RPMI7951 (cell line): ENCODE measurements around the gene TUFM. TPM values are rescaled to one million over a fixed set of nuclear protein-coding genes. Genes with fewer than 3 reads are reported as not detected.
A peak's percentile ranks its signal among the peaks of the same experiment; 100 is the strongest.
"Not testable (repeated sequence)": the region's sequence is repeated elsewhere in the genome, so short reads cannot be mapped to it uniquely, and the experiment has no call there.

Experiments
- DNase-seq: peaks from one replicate; pipeline ENCODE4 v3.0.0-alpha.2; 2012; ENCODE audit warnings: low read depth
- total RNA-seq: library from RNA; depleted of rRNA; stranded (reverse); fragments of >200 nt; shearing (Covaris generic); gene quantifications from 2 replicates; pipeline ENCODE4 v1.2.3, GENCODE V29; 2014; rRNA removed

The TUFM gene
- 99.1 and 109 TPM in 2 replicates for total RNA-seq

DNA sequence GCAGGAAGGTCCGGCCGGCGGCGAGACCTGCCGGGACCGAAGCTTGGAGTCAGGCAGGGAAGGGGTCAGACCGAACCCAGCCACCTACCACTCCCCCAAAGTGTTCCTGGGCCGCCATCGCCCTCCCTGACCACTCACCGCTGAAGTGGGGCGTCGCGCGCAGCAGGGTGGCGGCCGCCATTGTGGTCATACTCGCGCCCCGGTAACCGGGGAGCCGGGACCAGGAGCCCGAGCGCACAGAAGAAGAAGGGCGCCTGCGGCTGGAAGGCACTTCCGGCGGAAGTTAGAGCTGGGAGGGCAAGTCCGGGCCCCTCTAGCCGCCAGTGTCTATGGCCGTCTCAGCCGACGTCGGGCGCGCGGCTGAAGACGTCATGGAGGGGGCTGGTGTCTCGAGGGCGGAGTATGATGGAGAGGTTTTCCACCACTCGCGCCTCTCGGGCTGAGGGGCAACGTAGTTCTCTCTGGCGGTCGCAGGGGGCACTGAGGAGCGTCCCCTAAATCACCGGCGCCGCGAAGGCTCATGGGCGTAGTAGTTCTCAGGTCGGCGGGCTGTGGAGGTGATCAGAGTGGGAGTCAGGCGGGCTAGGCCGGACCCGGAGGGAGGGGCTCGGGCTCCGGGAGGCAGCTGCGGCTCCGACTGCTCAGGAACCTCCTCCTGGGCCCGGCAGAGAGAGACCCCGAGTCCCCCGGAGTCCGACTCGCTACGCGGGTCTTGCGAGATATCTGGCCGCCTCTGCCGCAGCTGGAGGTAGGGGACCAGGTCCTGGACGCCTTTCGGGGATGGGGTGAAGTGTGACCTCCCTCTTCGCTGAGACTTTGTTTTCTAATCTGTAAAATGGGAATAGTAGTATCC is at the start of gene TUFM:
TSS of gene TUFM (minus strand) at position 269 of the 853 bp plus-strand sequence. CDS start at position 190, 79 bp downstream.
- peak; percentile 97 for DNase-seq

DNA sequence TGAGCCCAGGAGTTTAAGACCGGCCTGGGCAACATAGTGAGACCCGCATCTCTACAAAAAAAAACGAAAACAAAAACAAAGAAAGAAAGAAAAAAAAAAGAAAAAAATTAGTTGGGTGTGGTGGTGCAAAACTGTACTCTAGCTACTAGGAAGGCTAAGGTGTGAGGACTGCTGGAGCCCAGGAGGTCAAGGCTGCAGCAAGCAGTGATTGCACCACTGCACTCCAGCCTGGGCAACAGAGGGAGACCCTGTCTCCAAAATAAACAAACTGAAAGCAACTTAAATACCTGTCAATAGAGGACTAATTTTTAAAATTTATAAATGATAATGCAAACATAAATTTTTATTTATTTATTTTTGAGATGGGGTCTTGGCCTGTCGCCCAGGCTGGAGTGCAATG is 49.5 kb upstream of the TUFM start:
- DNase-seq = no peak

DNA sequence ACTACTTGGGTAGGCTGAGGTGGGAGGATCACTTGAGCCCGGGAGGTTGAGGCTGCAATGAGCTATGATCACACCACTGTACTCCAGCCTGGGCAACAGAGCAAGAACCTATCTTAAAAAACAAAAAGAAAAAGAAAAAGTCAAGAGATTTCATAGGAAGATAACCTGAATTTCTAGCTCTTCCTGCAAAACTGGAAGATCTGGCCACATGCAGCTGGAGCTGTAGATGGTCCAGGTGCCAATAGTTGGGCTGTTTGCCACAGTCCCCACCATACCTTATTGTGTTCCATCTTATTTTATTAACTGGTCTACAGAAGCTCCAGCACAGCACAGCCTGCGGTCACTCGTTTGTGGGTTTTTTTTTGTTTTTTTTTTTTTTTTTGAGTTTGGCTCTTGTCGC is 47.1 kb upstream of the TUFM start:
- DNase-seq = no peak

DNA sequence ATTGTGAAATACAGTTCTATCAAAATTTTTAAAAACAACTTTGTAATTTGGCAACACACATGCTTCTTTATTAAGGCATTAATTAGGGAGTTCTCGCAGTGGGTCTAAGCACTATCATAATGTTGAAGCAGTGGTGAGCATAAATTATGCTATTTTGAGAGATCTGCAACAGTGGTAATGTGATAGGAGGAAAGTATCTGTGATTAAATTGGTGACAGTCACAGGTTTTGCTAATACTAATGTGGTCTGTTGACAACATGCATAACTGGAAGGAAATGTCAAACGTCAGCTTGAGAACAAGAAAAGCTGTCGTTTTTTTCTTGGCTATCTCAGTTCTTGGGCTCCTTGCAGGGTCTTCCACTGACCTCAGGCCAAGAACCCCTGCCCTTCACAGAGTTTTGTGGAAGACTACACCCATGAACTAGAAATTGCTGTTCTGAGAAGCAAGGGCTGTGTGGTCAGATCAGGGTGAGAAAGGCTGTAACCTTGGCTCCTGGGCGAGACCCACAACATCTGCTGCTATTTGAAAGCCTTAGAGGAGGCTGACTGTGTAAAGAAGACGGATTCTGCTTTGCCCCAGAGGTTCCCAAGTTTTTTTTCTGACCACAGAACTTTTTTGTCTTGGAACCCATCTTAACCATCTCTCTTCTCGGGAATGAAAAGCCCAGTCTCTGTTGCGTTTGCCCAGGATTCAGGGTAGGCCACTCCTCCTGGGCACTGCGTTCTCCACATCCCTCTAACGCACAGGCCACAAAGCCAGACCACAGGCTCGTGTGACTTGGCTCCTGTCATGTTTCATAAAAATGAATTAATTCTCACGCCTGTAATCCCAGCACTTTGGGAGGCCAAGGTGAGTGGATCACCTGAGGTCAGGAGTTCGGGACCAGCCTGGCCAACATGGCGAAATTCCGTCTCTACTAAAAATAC is 46.1 kb upstream of the TUFM start:
- DNase-seq = no peak

DNA sequence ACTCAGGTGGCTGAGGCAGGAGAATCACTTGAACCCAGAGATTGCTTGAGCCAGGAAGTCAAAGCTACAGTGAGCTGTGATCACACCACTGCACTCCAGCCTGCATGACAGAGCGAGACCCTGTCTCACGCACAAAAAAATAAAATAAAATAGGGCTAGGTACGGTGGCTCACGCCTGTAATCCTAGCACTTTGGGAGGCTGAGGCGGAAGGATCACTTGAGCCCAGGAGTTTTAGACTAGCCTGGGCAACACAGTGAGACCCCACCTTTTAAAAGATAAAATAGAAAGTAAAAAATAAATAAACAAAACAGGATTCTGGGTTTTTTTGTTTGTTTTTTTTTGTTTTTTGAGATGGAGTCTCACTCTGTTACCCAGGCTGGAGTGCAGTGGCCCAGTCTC is 44.2 kb upstream of the TUFM start:
- not testable (repeated sequence) for DNase-seq

DNA sequence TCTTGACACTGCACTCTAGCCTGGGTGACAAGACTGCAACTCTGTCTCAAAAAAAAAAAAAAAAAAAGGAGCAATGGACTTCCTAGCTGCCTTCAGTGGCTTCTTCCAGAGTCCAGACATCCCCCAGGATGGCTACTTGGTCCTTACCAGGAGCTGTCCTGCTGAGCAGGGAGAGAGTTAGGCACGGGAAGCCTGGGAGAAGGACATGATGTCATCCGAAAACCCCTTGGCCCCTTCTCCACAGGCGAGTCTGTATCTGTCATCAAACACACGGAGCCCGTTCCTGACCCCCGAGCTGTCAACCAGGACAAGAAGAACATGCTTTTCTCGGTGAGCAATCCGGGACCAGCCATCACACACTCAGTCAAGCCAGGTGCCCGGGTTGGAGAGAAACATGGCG is 40.8 kb upstream of the TUFM start:
- DNase-seq = no peak

DNA sequence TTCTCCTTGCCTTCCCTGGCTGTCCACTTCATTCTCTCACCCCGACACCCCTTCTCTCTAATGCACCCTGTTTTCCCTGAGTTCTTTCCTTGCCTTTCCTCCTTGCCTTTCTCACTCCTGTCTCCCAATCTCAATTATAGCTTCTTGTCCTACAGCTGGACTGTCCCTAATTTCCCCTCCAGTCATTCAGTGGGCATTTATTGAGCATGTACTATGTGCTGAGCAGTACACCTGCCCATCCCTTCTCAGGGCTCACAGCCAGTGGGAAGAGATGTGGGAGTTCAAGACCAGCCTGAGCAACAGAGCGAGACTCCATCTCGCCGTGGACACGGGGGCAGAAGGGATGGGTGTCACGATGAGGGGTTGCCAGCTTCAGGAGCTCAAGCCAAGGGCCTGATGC is 37.9 kb upstream of the TUFM start:
- no peak for DNase-seq

DNA sequence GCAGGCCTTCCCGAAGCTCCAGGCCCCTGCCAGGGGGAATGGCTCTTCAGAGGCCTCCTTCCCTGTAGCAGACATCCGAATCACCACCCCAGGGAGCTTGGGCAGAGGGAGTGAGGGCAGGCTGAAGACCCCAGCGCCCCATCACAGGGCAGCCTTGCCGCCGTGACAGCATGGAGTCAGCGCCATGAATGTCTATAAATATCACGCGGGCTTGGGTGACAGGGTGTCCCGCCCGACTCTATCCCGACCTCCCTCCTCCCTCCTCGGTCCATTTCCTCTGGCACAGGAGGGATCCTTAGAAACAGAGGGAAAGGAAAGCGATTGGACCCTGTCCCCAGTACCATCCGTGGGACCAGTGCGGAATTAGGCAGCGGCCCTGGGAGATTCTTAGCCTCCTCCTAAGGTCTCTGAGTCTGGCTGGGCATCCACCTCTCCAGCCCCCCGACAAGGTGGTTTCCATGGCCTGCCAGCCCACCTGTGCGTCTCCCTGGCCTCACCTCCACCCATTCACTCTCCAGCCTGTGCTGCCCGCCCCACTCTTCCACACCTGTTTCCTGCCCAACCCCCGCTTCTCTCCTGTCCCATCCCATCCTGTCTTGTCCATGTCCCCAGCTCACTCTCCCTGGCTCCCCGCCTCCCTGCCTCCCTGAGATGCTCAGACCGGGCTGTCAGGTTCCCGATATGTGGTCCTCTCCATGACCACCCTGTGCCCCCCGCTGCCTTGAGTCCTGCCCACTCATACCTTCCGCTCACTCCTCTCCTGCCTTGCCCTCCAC is 37.3 kb upstream of the TUFM start:
- no peak for DNase-seq

DNA sequence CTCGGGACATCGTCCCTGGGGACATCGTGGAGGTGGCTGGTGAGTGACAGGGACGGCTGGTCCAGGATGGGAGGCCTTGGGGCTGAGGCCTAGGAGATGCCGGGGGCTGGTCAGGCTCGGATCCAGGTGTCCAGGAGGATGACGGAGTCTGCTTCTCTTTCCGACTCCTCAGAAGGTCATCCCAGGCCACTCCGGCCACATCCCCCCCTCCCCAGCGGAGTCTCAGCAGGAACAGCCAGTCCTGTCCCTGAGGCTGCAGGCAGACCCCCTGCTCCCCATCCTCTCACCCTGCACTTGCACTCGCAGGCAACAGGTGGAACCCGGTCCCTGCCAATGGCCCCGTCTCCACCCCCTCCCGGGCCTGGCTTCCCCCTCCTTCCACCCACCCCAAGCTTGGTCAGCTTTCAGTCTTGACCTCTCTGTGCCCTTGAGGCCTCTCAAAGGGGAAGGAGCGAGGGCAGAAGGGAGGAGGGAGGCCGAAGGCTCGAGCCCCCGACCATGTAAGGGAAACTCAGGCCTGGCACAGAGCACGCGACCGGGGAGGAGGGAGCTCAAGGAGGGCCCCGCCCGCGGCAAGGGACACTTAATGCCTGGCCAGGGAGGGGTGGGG is 36.5 kb upstream of the TUFM start:
- no peak for DNase-seq

DNA sequence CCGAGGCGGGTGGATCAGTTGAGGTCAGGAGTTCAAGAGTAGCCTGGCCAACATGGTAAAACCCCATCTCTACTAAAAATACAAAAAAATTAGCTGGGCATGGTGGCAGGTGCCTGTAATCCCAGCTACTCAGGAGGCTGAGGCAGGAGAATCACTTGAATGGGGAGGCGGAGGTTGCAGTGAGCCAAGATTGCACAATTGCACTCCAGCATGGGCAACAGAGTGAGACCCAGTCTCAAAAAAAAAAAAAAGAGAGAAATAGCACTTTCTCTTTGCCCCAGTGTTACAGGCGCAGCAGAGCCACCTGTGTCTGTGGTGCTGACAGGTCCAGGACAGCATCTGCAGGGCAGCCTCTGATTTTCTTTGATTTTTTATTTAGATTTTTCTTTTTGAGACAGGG is 35.4 kb upstream of the TUFM start:
- DNase-seq = not testable (repeated sequence)

DNA sequence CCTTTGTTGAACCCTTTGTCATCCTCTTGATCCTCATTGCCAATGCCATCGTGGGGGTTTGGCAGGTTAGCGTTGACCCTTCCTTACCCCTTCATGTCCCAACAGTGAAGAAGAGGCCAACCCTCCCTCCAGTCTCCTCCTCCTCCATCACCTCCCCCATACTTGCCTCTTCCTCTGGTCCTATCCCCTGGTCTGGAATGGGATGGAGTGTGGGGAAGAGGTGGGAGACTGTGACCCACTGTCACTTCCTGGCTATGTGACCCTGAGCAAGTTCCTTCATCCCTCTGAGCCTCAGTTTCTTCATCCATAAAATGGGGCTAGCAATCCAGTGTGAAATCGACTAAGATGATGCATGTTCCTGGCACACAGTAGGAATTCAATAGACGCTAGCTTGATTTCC is 34.8 kb upstream of the TUFM start:
- no peak for DNase-seq

DNA sequence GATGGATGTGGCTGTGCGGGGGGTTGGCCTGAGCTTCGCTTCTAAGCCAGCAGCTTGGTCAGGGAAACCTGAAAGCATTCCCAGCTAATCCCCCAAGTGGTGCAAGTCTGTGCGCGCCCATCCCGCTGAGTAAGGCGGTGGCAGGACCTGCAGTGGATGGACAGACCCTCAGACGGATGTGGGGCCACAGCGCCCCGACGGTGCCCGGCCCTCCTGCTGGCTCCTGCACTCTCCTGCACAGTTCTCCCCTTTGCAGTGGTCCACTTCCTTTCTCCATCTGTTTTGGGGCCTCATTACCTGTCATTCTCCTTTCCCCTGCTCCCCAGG is 34.4 kb upstream of the TUFM start:
- no peak for DNase-seq

DNA sequence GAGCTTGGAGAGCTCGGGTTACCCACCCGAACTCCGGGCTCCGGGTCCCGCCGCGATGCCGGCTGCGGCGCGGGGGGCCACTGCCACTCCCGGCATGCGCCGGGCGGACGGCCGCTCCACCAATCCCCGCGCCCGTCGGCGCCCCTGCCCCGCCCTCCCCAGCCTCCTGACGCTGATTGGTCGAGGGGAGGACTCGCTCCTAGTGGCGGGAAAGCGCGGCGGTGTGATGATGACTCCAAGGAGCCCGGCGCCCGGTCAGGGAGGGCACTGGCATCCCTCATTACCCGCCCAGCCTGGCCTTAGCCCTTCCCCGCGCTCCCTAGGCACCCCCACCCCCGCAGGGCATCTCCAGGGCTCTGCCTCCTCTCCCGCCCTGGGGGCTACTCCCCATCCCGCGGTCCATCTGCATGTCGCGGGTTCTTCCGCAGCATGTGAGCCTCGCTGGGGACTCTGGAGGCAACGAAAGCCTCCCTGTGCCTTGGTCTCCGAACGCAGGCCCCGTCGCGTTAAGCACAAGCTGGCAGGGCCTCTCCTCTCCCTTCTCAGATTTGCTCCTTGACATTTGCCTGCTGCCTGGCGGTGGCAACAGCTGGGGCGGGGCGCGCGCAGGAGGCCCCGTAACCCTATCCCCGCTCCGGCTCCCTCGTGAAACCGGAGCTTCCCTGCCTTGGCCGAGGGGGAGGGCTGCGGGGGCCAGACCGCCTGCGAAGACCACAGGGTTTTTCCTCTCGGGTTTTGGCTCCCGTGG is 33.9 kb upstream of the TUFM start:
- peak; percentile 82 for DNase-seq

DNA sequence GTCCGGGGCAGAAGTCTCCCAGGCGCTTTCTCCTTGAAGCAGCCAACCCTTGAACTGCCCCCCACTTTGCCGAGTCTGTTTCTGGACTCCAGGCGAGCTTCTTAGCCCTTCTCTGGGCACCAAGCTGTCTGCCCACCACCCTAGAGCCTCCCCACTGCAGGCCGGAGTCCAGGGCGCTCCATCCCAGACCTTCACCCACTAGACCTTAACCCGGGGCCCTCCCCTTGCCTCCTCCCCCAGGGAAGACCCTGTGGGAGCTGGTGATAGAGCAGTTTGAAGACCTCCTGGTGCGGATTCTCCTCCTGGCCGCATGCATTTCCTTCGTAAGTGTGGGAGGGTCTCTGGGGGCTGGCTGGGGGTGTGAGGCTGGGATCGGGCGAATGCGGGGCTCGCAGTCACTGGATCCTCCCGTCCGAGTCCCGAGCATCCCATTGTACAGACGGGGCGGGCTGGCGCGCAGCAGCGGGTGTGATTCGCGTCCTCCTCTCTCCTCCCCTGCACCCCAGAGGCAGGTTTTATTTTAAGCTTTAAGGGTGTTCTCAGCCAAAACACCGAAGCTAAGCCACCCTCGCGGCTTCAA is 33.2 kb upstream of the TUFM start:
- no peak for DNase-seq

DNA sequence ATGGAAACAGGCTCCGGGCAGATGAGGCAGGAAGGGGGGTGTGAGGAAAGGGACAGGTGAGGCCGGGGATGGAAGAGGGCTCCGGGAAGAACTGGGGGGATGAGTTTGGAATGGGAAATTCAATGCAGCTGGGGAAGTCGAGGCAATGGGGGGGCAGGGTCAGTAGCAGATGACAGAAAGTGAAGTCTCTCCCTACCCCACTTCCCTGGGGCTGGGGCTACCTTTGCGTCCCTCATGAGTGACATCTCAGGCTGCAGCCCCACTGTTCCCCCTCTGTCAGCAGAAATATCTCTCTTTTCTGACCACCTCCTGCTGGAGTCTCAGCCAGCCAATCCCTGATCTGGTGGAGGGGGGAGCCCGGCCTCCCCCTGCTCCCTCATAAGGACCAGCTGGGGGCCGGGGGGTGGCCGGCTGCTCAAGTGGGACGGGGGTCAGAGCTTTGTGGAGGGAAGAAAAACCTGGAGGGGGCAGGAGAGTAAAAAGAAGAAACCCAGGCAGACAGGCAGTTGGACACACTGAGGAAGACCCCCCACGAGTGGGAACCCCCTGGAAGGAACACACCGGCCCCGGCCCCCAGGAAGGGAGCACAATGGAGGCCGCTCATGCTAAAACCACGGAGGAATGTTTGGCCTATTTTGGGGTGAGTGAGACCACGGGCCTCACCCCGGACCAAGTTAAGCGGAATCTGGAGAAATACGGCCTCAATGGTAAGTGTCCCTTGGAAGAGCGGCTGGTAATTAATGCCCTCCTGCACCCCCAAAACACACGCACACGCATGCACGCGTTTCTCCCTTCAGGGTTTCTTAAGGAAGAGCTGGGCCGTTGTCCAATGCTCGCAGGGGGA is 32.2 kb upstream of the TUFM start, which contains the start of gene ATP2A1:
TSS of gene ATP2A1 (plus strand) at position 406 of the 844 bp plus-strand sequence. CDS start at position 590, 184 bp downstream.
- DNase-seq = no peak

DNA sequence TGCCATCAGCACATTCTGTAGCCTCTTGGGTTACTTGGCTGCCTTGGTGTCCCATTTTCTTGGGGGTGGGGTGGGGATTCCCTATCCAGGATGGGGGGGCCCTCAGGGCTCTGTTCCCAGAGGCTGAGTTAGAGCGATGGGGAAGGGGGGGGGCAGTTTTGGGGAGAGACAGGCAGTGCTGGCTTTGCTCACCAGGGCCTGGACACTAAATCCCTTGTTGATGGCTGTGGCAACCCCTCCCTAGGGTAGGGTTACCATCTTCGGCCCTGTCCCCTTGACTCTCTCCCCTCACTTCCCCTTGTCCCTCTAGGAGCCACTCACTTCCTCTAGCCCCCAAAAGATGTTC is 31.5 kb upstream of the TUFM start:
- no peak for DNase-seq

DNA sequence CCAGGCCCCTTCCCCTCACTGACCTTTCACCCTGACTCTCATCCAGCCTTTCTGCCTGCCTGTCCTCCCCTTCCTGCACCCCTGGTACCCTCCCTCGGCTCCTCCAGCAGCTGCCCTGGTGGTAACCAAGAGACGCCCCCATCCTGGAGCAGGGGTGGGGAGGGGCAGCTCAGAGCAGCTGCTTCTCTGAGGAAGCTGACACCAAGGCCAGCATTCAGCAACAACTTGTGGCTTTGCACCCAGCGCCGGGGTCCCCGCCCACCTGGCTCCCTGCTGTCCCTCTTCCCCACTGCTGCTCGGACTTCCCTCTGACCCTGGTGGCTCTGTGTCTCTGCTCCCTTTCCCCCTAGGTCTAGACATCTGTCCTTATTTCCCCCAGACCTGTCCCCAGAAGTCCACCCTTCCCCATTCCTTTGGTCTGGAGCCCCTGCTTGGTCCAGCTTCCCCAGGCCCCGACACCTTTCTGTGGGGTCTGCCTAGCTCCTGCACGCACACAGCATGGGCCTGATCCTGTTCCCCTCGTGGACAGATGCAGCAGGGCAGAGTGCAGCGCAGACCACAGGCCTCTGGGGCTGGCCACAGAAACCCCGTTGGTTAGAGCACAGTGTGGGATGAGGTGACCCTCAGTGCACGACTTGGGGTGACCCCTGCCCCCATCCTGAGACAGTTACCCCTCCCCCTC is 31.0 kb upstream of the TUFM start:
- DNase-seq = no peak

DNA sequence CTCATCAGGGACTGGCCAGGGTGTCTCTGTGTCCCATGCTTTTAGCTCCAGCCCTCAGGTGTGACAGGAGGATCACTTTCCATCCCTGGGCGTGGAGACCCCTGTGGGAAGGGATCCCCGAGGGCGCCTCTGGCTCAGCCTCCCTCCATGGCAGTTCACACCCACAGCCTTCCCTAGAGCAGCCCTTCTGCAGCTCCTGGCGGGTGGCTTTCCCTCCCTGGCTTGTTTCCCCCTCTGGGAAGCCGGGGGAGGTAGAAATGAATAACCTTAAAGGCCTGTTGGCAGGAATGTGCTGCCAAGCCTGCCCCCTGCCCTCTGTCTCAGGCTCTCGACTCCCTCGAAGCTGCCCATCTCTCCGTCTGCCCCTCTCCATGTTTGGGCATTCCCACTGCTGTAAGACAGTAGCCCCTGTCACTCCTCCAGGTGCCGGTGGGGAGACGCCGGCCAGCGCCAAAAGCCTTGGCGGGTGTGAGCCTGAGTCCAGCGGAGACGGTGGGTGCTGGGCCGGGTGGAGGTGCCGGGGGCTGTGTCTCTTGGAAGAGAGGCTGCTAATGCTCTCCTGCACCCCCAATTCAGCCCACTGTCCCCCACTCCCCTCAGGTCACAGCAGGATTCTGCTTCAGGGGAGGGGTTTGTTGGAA is 30.0 kb upstream of the TUFM start:
- no peak for DNase-seq
